Uterus (tissue), 4 donors: ENCODE data around the gene PBX1. TPM values are rescaled to one million over a fixed set of nuclear protein-coding genes. Genes with fewer than 3 reads are reported as not detected.
A peak's percentile ranks its signal among the peaks of the same experiment; 100 is the strongest.

Experiments used
- DNase-seq, 2 donors: peaks; one replicate each; pipeline ENCODE4 v3.0.0-alpha.2; 2019 to 2020
- H3K27ac ChIP-seq, 2 donors: fragments of 200-600 bp; sonication (generic); 1 replicate in 1 of 2; 2 replicates in 1 of 2; pipeline ENCODE4 v1.5.1; 2016 to 2018
- H3K27me3 ChIP-seq, 2 donors: fragments of 200-600 bp; sonication (generic); one replicate each; pipeline ENCODE4 v1.5.1; 2018 to 2019; ENCODE audit warnings: control low read depth in 1 of 2
- H3K36me3 ChIP-seq, 2 donors: fragments of 200-600 bp; sonication (generic); one replicate each; pipeline ENCODE4 v1.5.1; 2019; ENCODE audit warnings: control low read depth in 1 of 2
- H3K4me1 ChIP-seq, 2 donors: fragments of 200-600 bp; sonication (generic); one replicate each; pipeline ENCODE4 v1.5.1; 2018 to 2019; ENCODE audit warnings: control low read depth in 1 of 2
- H3K4me3 ChIP-seq, 2 donors: fragments of 200-600 bp; sonication (generic); 1 replicate in 1 of 2; 2 replicates in 1 of 2; pipeline ENCODE4 v1.5.1; 2018 to 2019; ENCODE audit warnings: mild to moderate bottlenecking in 1 of 2
- H3K9me3 ChIP-seq, 2 donors: fragments of 200-600 bp; sonication (generic); one replicate each; pipeline ENCODE4 v1.5.1; 2019; ENCODE audit warnings: control low read depth in 1 of 2
- POLR2A ChIP-seq, 2 donors: fragments of 450-650 bp; IDR thresholded peaks; one replicate each; pipeline ENCODE4 v1.6.1; 2016; ENCODE audit warnings: antibody characterized with exemption in 2 of 2, mild to moderate bottlenecking in 1 of 2, moderate library complexity in 1 of 2
- intact Hi-C: fragments of 100-400 bp; cut with DNase I; formaldehyde crosslinking; loops from one replicate; pipeline ENCODE4 v1.15.1; 2023; ENCODE audit warnings: low total_unique reads
- total RNA-seq, 4 donors: library from RNA; depleted of rRNA in 3 of 4; stranded (reverse); fragments of >200 nt in 3 of 4; gene quantifications; one replicate each; pipeline versions ENCODE4 v1.1.0 to v1.2.4, GENCODE V29; 2014 to 2023
- TF ChIP-seq, protein P1 (sequence below), 4 experiments: fragments of 200-600 bp in 2 of 4; fragments of 450-650 bp in 2 of 4; sonication (generic) in 2 of 4; IDR thresholded peaks; one replicate each; pipeline ENCODE4 v1.5.1; 2016 to 2019; ENCODE audit warnings: antibody characterized with exemption in 4 of 4, mild to moderate bottlenecking in 2 of 4, moderate library complexity in 1 of 4
- donor health status: DM: yes; HTN: yes; CAD: no.

Gene PBX1
- total RNA-seq, 4 donors from 2014 or later = 122 to 831 (median 207) TPM

DNA sequence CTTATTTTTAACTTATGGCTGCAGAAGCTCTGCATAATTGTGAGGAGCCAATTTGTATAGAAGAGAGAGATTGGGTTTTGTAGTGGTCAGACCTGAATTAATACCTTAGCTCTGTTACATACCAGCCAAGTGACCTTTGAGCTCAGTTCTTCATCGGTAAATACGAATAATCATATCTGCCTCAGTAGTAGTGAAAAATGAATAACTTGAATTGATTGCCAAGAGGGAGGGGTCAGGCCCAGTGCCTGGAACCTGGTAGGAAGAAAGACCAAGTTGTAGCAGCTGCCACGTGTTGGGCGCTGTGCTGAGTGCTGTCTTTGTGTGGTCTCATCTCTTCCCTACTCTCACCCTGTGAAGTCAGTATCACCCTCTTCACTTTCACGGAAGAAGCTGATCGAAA is 247.5 kb downstream of the PBX1 start:
- H3K4me1 ChIP-seq = peaks cover 0 to 4% of the 10 kb centered on the region in 2 donors
- H3K27me3 ChIP-seq = no peaks in the 10 kb centered on the region
- no peaks in the 10 kb centered on the region for H3K9me3 ChIP-seq
- no peak overlapping the region for H3K27ac ChIP-seq
- DNase-seq = no peak
- no peak for TF ChIP-seq POLR2A (IDR thresholded peaks at IDR 0.05)
- TF ChIP-seq, protein P1, sequence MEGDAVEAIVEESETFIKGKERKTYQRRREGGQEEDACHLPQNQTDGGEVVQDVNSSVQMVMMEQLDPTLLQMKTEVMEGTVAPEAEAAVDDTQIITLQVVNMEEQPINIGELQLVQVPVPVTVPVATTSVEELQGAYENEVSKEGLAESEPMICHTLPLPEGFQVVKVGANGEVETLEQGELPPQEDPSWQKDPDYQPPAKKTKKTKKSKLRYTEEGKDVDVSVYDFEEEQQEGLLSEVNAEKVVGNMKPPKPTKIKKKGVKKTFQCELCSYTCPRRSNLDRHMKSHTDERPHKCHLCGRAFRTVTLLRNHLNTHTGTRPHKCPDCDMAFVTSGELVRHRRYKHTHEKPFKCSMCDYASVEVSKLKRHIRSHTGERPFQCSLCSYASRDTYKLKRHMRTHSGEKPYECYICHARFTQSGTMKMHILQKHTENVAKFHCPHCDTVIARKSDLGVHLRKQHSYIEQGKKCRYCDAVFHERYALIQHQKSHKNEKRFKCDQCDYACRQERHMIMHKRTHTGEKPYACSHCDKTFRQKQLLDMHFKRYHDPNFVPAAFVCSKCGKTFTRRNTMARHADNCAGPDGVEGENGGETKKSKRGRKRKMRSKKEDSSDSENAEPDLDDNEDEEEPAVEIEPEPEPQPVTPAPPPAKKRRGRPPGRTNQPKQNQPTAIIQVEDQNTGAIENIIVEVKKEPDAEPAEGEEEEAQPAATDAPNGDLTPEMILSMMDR (IDR thresholded peaks at IDR 0.05) = no peak
- no peaks in the 10 kb centered on the region for H3K36me3 ChIP-seq
- intact Hi-C loops = no loop called here
- H3K4me3 ChIP-seq = no peak overlapping the region

DNA sequence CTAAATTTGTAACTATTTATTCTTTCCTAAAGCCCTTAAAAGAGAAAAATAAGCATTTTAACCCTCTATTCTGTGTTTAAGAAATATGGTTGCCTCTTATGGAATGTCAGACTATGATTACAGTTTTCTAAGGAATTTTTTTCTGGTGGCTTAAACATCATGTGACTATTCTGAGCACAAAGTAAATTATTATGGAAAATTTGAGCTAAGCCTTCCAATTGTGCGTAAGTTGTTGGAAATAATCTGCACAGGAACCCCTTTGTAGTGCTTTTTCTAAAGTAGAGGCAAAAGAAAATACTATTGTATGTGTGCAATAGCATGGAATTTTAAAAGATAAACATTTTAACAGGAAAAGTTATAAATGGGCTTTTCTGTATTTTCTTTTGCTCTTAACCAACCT is 254.8 kb downstream of the PBX1 start:
- no peak for DNase-seq
- Histone ChIP-seq H3K4me1 (peaks cover 0 to 13% of the 10 kb centered on the region in 2 donors), H3K27me3 (no peaks in the 10 kb centered on the region), H3K27ac (peak overlapping the region; percentile 25 to 53), H3K4me3 (no peak overlapping the region), H3K9me3 (no peaks in the 10 kb centered on the region), H3K36me3 (no peaks in the 10 kb centered on the region)
- intact Hi-C loops = no loop called here
- TF ChIP-seq, protein P1 (IDR thresholded peaks at IDR 0.05) = no peak
- TF ChIP-seq POLR2A (IDR thresholded peaks at IDR 0.05) = no peak

DNA sequence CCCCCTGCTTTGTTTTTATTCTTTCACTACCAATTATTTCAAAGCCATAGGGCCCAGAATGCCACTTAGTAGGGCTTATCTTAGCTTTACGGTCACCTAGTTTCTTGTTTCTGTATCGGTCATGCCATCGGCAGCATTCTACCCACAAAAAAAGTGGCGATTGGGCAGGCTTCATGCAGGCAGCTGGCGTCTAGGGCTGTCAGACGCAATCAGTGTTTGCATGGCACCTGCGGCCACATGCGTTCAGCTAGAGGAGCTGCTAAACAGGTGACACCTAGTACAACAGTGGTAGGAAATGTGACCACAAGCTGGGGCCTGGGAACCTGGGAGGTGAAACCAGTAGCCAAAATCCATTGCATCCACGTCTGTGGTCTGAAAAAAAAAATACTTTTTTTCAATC is 262.7 kb downstream of the PBX1 start:
- H3K4me3 ChIP-seq = no peak overlapping the region
- no peaks in the 10 kb centered on the region for H3K36me3 ChIP-seq
- H3K27me3 ChIP-seq = no peaks in the 10 kb centered on the region
- intact Hi-C loops = no loop called here
- peak overlapping the region; percentile 71 to 85 for H3K27ac ChIP-seq
- peaks cover 9 to 27% of the 10 kb centered on the region in 2 donors for H3K4me1 ChIP-seq
- DNase-seq = no peak
- no peaks in the 10 kb centered on the region for H3K9me3 ChIP-seq
- TF ChIP-seq, protein P1 (IDR thresholded peaks at IDR 0.05) = no peak
- TF ChIP-seq POLR2A (IDR thresholded peaks at IDR 0.05) = no peak

- H3K9me3 ChIP-seq = no peaks in the 10 kb centered on the region
- peak; percentile 71 to 76 for DNase-seq
- no peak overlapping the region for H3K4me3 ChIP-seq
- H3K4me1 ChIP-seq = peaks cover 9 to 19% of the 10 kb centered on the region in 2 donors
- intact Hi-C loops = no loop called here
- TF ChIP-seq, protein P1 (IDR thresholded peaks at IDR 0.05) = no peak
- no peak for TF ChIP-seq POLR2A (IDR thresholded peaks at IDR 0.05)
- no peaks in the 10 kb centered on the region for H3K27me3 ChIP-seq
- H3K36me3 ChIP-seq = no peaks in the 10 kb centered on the region
- peak overlapping the region; percentile 71 to 85 for H3K27ac ChIP-seq
Observed at GRCh38 chr1:164823486-164824279, 264.7 kb downstream of the PBX1 start.

DNA sequence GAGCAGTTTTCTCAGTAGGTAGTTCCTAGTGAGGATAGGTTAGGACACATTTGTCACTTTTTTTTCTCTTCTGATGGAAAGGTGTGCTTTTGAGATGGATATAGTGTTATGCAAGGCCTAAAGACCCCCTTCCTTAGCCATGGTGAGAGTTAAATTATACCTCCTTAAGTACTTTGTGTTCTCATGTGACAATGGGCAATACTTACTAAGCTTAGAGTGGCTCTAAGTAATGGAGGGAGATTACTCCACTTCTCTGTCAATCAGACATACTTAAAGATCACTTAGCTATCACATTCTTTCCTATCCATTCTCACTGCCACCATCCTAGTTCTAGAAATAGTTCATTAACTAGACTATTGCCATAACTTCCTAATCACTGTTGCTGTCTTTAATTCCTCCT is 265.6 kb downstream of the PBX1 start:
- DNase-seq = no peak
- Histone ChIP-seq H3K4me3 (no peak overlapping the region), H3K9me3 (no peaks in the 10 kb centered on the region), H3K27ac (peak overlapping the region; percentile 71 to 85), H3K27me3 (no peaks in the 10 kb centered on the region), H3K36me3 (no peaks in the 10 kb centered on the region), H3K4me1 (peaks cover 9 to 19% of the 10 kb centered on the region in 2 donors)
- intact Hi-C loops = no loop called here
- no peak for TF ChIP-seq POLR2A (IDR thresholded peaks at IDR 0.05)
- TF ChIP-seq, protein P1 (IDR thresholded peaks at IDR 0.05) = no peak
